Measurements from ENCODE around the gene ZMYND8.

The ZMYND8 gene

GRCh38 chr20:47225458-47225857 lies 131.0 kb downstream of the ZMYND8 start:
- Histone ChIP-seq H3K36me3 (replicated peaks; ENCODE audit: insufficient read depth, low read length) (peaks cover 10% of the 10 kb centered on the region), H2AFZ (ENCODE audit: low read length) (no peak overlapping the region), H3K4me3 (ENCODE audit: low read length) (no peak overlapping the region), H3K9ac (ENCODE audit: low read length) (no peak overlapping the region), H3K27ac (ENCODE audit: low read length) (no peak overlapping the region), H3K79me2 (ENCODE audit: low read length) (peaks cover 18% of the 10 kb centered on the region), H4K20me1 (ENCODE audit: insufficient read depth, low read length) (no peaks in the 10 kb centered on the region), H3K27me3 (replicated peaks; ENCODE audit: insufficient read depth, low read length) (no peaks in the 10 kb centered on the region), H3K9me2 (replicated peaks; ENCODE audit: insufficient read depth, low read length) (no peaks in the 10 kb centered on the region), H3K4me1 (ENCODE audit: low read length) (no peaks in the 10 kb centered on the region), H3F3A (ENCODE audit: insufficient read depth, low read length) (no peaks in the 10 kb centered on the region), H3K9me3 (replicated peaks; ENCODE audit: insufficient read depth, low read length) (no peaks in the 10 kb centered on the region), H3K4me2 (ENCODE audit: low read depth, low read length) (no peak overlapping the region)
- DNase-seq = no peak
- no peak for TF ChIP-seq EZH2phosphoT487 (IDR thresholded peaks at IDR 0.05; ENCODE audit: low read length)
- no peak for TF ChIP-seq CTCF (IDR thresholded peaks at IDR 0.05; ENCODE audit: low read length)
- TF ChIP-seq EZH2 (optimal IDR thresholded peaks at IDR 0.05; ENCODE audit: low read depth, low read length) = no peak

GRCh38 chr20:47224857-47225256 lies 131.6 kb downstream of the ZMYND8 start:
- DNase-seq = no peak
- peaks cover 23% of the 10 kb centered on the region for H3K79me2 ChIP-seq (ENCODE audit: low read length)
- no peaks in the 10 kb centered on the region for H3F3A ChIP-seq (ENCODE audit: insufficient read depth, low read length)
- H3K4me2 ChIP-seq (ENCODE audit: low read depth, low read length) = no peak overlapping the region
- H3K4me1 ChIP-seq (ENCODE audit: low read length) = no peaks in the 10 kb centered on the region
- H2AFZ ChIP-seq (ENCODE audit: low read length) = no peak overlapping the region
- H4K20me1 ChIP-seq (ENCODE audit: insufficient read depth, low read length) = no peaks in the 10 kb centered on the region
- H3K4me3 ChIP-seq (ENCODE audit: low read length) = no peak overlapping the region
- H3K36me3 ChIP-seq (replicated peaks; ENCODE audit: insufficient read depth, low read length) = peaks cover 10% of the 10 kb centered on the region
- no peaks in the 10 kb centered on the region for H3K27me3 ChIP-seq (replicated peaks; ENCODE audit: insufficient read depth, low read length)
- TF ChIP-seq EZH2 (optimal IDR thresholded peaks at IDR 0.05; ENCODE audit: low read depth, low read length) = no peak
- no peak for TF ChIP-seq CTCF (IDR thresholded peaks at IDR 0.05; ENCODE audit: low read length)
- TF ChIP-seq EZH2phosphoT487 (IDR thresholded peaks at IDR 0.05; ENCODE audit: low read length) = no peak
- no peak overlapping the region for H3K27ac ChIP-seq (ENCODE audit: low read length)
- H3K9me3 ChIP-seq (replicated peaks; ENCODE audit: insufficient read depth, low read length) = no peaks in the 10 kb centered on the region
- H3K9ac ChIP-seq (ENCODE audit: low read length) = no peak overlapping the region
- no peaks in the 10 kb centered on the region for H3K9me2 ChIP-seq (replicated peaks; ENCODE audit: insufficient read depth, low read length)

GRCh38 chr20:47224300-47224791 lies 132.2 kb downstream of the ZMYND8 start:
- Histone ChIP-seq H3K27ac (ENCODE audit: low read length) (no peak overlapping the region), H3K36me3 (replicated peaks; ENCODE audit: insufficient read depth, low read length) (peaks cover 10% of the 10 kb centered on the region), H3K27me3 (replicated peaks; ENCODE audit: insufficient read depth, low read length) (no peaks in the 10 kb centered on the region), H2AFZ (ENCODE audit: low read length) (no peak overlapping the region), H3K79me2 (ENCODE audit: low read length) (peaks cover 28% of the 10 kb centered on the region), H3K4me1 (ENCODE audit: low read length) (no peaks in the 10 kb centered on the region), H3K9me3 (replicated peaks; ENCODE audit: insufficient read depth, low read length) (no peaks in the 10 kb centered on the region), H3K9me2 (replicated peaks; ENCODE audit: insufficient read depth, low read length) (no peaks in the 10 kb centered on the region), H3K9ac (ENCODE audit: low read length) (no peak overlapping the region), H3F3A (ENCODE audit: insufficient read depth, low read length) (no peaks in the 10 kb centered on the region), H4K20me1 (ENCODE audit: insufficient read depth, low read length) (no peaks in the 10 kb centered on the region), H3K4me2 (ENCODE audit: low read depth, low read length) (no peak overlapping the region), H3K4me3 (ENCODE audit: low read length) (no peak overlapping the region)
- no peak for TF ChIP-seq EZH2phosphoT487 (IDR thresholded peaks at IDR 0.05; ENCODE audit: low read length)
- no peak for TF ChIP-seq CTCF (IDR thresholded peaks at IDR 0.05; ENCODE audit: low read length)
- TF ChIP-seq EZH2 (optimal IDR thresholded peaks at IDR 0.05; ENCODE audit: low read depth, low read length) = no peak
- no peak for DNase-seq
